GM12865 (cell line): ENCODE results near the gene ROBO1.

Source experiments
- DNase-seq: peaks from one replicate; pipeline ENCODE4 v3.0.0; 2010; ENCODE audit warnings: low read depth
- H3K4me3 ChIP-seq: 2 replicates; pipeline ENCODE4 v1.5.1; 2011; ENCODE audit warnings: mild to moderate bottlenecking, low read depth, low read length, control low read depth
- TF ChIP-seq, protein P1 (sequence below): IDR thresholded peaks from 2 replicates; pipeline ENCODE4 v1.5.1; 2011; ENCODE audit warnings: low read length, control low read depth, low read depth, inconsistent platforms; ENCODE audit not compliant: insufficient read depth; ENCODE audit errors: missing control alignments

The ROBO1 gene

DNA sequence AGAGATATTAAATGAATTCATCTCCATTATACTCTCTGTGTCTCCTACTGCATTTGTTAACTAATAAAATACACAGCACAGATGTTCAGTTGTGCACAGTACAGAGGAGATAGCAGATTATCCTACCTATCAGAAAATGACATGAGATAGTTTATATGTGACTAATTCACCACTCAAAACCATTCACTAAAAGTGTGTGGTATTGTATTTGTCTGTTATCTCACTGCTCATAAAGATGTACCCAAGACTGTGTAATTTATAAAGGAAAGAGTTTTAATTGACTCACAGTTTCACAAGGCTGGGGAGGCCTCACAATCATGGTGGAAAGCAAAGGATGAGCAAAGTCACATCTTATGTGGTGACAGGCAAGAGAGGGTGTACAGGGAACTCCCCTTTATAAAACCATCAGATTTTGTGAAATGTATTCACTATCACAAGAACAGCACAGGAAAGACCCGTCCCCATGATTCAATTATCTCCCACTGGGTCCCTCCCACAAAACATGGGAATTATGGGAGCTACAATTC lies 936.3 kb downstream of the ROBO1 start:
- TF ChIP-seq, protein P1, sequence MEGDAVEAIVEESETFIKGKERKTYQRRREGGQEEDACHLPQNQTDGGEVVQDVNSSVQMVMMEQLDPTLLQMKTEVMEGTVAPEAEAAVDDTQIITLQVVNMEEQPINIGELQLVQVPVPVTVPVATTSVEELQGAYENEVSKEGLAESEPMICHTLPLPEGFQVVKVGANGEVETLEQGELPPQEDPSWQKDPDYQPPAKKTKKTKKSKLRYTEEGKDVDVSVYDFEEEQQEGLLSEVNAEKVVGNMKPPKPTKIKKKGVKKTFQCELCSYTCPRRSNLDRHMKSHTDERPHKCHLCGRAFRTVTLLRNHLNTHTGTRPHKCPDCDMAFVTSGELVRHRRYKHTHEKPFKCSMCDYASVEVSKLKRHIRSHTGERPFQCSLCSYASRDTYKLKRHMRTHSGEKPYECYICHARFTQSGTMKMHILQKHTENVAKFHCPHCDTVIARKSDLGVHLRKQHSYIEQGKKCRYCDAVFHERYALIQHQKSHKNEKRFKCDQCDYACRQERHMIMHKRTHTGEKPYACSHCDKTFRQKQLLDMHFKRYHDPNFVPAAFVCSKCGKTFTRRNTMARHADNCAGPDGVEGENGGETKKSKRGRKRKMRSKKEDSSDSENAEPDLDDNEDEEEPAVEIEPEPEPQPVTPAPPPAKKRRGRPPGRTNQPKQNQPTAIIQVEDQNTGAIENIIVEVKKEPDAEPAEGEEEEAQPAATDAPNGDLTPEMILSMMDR = no peak
- H3K4me3 ChIP-seq = no peak overlapping the region
- DNase-seq = peak; percentile 25

DNA sequence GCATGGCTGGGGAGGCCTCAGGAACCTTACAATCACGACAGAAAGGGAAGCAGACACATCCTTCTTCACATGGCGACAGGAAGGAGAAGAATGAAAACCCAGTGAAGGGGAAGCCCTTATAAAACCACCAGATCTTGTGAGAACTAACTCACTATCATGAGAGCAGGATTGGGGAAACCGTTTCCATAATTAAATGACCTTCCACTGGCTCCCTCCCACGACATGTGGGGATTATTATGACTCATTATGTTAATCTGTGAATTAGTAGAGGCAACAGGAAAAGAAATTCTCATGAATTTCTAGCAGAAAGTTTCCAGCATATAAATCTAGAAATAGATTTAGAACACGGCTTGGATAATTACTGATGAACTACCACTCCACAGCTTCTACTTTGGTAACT lies 937.3 kb downstream of the ROBO1 start:
- H3K4me3 ChIP-seq = no peak overlapping the region
- DNase-seq = peak; percentile 40
- TF ChIP-seq, protein P1 = no peak

DNA sequence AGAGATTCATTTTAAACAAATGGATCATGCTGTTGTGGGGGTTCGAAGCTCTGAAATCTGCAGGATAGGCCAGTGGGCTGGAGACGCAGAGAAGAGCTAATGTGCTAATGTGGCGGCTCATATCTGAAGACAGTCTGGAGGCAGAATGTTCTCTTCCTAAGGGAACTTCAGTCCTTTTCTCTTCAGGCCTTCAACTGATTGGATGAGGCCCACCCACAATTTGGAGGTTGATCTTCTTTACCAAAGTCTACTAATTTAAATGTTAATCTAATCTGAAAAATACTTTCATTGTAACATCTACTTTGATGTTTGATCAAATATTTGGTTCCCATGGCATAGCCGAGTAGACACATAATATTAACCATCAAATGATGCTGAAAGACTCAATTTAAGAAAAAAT lies 940.2 kb downstream of the ROBO1 start:
- TF ChIP-seq, protein P1 = no peak
- no peak for DNase-seq
- H3K4me3 ChIP-seq = no peak overlapping the region

DNA sequence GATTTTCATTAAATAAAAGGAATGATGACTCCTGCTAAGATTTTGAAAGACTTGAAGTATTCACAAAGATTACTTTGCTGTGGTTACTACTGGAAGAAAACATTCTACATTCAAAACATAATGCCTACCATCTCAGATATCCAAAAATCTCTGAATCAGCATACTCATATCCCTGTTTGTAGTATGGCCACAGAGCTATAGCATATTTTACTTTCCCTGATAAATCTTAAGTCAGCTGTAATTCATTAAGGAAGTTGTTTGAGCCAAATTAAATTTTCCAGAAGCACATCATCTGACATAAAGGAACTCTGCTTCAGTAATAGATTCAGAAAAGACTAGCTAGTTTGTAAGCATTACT lies 942.0 kb downstream of the ROBO1 start:
- DNase-seq = no peak
- TF ChIP-seq, protein P1 = no peak
- H3K4me3 ChIP-seq = no peak overlapping the region

DNA sequence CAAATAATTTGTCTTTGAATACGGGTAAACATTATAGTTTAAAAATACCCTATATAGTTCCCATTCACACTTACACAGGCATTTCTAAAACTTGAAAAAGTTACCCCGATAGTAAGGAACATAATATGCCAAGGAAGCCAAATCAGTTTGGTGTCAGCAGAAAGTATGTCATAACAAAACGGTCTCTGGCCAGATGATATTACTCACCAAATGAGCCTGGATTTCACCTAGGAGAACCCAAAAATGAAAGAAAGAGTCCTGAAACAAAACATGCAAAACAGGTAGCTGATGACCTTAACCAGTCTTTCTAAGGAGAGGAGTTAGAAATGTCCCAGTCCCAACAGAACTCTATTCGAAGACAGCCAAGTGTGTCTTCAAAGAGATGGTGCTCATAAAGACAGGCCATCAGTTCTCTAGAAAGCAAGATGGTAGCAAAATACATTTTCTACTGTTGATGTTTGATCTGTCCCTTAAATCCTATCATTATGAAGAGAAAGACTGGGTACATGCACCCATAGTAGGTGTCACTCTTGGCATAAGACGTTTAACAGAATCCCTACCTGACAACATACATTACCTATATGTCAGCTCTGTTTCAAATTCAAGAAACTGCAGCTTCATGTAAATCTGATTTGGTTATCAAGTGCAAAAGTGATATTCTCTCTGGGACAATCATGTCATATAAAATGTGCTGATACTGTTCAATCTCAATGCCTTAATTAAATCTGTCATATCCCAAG lies 942.5 kb downstream of the ROBO1 start:
- DNase-seq = peak; percentile 73
- TF ChIP-seq, protein P1 = no peak
- no peak overlapping the region for H3K4me3 ChIP-seq

DNA sequence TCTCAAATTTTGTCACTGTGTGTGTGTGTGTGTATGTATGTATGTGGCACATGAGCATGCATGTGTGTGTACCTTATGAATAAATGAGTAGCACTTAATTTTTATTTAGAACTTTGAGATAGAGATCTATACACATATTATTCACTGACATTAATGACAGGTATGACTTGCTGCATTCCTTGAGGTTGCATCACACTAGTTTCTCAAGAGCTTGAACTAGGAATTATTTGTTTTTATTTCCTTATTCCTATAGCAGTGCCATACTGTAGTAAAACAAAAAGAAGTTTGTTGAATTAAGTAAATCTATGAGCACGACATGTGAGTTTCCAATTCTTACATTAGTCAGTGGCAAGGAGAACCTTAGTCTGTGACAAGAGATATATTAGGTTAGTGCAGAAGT lies 943.9 kb downstream of the ROBO1 start:
- DNase-seq = no peak
- TF ChIP-seq, protein P1 = no peak

DNA sequence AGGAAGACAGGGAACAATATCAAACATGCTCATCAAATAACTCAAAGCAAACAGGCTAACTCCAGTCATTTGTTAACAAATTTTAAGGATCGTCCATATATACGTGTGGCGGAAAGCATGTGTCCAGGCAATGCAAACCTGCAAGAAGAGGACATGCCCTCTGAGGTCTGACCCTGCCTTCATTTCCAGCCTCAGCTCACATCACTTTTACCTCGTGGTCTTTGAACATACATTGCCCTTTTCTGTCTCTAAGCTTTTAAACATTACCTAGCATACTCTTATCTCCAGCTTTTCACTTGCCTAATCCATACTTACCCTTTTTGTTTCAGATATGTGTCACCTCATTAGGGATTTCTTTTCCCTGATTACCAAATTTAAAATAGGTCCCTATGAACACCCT lies 944.4 kb downstream of the ROBO1 start:
- no peak overlapping the region for H3K4me3 ChIP-seq
- DNase-seq = no peak
- TF ChIP-seq, protein P1 = no peak

More for the DNA sequence above, 943.9 kb downstream of the ROBO1 start:
- no peak overlapping the region for H3K4me3 ChIP-seq
